ENCODE measurements around the gene DPM3.
"Not testable (repeated sequence)": the region's sequence is repeated elsewhere in the genome, so short reads cannot be mapped to it uniquely, and the experiment has no call there.

Gene DPM3, protein sequence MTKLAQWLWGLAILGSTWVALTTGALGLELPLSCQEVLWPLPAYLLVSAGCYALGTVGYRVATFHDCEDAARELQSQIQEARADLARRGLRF

GRCh38 chr1:155139895-155140629, at the start of gene DPM3:
Gene DPM3, minus strand, starts transcription at chr1:155140531. Its CDS starts 291 bp downstream, at chr1:155140240.
- peak; percentile 89 for DNase-seq

GRCh38 chr1:155189926-155190325, 49.6 kb upstream of the DPM3 start:
- not testable (repeated sequence) for DNase-seq

DNA sequence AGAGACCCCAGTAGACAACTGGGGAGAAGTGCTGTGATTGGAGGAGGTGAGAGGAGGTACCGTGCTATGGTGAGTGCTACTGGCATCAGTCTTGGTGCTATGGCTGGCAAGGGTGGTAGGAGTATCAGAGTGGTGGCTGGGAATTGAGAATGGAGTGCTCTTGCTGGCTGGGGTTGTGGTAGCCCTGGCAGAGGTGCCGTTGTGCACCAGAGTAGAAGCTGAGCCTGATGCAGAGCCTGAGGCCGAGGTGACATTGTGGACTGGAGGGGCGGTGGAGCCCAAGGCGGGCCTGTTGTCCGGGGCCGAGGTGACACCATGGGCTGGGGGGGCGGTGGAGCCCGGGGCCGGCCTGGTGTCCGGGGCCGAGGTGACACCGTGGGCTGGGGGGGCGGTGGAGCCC, 47.9 kb upstream of the DPM3 start:
- DNase-seq = no peak

DNA sequence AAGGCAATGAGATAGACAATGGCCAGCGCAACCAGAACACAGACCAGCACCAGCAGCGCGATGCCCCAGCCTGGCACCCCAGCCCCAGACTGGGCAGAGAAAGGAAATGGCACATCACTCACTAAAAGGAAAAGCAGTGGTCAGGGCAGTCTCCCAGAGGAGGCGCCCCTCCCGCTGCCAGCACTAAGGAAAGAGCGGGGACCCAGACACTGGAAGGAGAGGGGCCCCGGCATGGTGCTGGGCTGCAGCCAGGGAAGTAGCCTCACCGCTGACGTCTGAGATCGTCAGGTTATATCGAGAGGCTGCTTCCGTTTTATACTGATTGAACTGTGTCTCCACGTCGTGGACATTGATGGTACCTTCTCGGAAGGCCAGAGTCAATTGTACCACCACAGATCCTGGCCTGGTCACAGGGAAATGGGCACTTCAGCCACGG, 47.1 kb upstream of the DPM3 start:
- DNase-seq = no peak

GRCh38 chr1:155186794-155187455, 46.6 kb upstream of the DPM3 start:
- DNase-seq = no peak

DNA sequence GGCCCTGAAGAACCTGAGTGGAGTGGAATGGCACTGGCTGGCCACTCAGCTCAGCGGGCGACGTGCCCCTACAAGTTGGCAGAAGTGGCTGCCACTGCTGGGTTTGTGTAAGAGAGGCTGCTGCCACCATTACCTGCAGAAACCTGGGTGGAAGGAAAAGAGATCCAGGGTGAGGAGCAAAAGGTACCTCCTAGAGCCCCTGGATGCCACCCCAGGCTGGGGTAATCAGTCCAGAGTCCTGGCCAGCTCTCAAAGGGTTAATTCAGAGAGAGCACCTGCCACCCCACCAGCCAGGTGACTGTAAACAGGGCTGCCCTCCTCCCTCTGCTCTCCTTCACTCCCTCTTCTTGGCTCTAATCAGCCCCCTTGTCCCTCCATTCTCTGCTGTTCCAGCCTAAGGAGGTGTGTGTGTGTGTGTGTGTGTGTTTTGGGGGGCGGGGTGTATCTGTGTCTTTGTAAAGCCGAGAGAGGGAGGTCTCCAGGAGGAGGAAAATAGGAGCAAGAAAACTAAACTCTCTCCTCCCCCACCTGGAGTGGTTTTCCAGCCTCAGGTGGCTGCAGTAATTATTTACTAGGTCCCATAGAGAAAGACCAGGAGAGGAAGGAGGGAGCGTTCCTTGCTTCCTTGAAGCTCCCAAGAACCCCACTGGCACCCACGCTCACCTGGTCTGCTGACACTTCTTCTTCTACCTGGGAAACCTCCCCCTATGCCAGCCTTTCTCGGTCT, 45.9 kb upstream of the DPM3 start:
- DNase-seq = no peak

DNA sequence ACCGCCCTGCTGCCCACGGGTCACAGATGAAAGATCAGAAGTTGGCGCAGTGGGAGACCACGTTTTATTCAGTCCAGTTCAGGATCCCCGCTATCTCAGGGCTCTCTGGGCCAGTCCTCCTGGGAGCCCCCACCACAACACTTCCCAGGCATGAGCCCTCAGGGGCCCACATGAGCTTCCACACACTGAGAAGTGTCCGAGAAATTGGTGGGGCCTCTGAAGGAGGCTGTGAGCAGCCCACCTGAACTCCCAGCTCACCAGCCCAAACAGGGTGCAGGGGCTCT, 45.4 kb upstream of the DPM3 start:
- no peak for DNase-seq

DNA sequence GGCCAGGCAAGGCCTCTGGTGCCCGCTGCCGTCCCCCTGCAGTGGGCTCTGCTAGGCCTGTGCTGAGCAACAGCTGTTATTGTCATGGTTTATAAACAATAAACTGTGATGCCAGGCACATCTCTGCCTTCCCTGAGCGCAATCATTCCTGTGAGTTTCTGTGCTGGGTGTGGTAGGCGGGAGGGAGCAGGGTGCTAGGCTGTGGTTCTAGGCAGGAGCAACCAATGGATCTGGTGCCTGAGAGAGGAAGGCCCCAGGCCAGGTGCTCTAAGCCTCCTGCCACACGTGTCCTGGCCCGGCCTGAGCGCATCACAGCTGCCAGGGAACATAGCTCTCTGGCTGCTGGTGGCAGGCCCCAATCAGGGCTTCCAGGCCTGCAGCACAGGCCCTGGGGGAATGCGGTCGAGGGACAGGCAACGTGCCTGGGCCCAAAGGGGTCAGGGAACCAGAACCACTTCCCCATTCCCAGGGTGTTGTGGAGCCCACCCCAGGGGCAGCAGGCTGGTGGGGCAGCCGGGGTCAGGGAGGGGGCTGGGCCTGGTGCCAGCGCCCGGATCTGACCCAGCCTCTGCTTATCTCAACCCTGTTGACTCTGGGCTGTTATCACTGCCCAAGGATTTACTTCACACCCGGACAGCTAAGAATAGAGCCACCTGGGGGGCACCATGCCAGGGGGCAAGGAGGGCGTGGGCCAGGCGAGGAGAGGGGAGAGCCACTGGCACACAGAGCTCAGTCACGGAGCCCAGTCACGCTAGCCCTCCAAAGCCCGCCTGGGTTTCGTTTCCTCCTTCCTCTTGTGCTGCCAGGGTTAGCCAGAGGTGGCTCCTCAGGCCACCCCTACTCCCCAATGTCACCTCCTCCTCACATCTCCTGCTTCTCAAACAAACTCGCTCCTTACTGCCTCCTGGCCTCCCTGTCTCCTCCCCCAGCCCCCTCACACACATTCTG, 44.8 kb upstream of the DPM3 start:
- no peak for DNase-seq

DNA sequence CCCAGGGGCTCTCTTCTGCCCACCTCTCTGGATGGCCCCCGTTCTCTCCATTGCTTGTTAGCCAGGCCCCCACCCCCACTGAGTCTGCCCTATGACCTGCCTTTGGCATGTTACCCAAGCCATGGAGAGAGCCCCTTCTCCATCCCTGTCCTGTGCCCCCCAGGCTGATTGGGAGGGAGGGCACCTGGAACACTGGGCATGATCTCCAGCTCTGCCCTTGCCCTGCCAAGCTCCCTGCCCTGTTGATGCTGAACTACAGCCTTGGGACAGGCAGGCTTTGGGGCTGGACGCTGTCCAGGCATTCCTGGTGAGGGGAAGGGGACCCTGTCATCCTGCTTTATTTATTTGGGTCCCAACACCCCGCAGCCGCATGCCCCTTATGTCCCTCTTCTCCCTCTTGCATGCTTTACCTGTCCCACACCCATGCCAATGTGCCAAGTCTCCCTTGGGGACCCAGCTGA, 44.0 kb upstream of the DPM3 start:
- DNase-seq = no peak

DNA sequence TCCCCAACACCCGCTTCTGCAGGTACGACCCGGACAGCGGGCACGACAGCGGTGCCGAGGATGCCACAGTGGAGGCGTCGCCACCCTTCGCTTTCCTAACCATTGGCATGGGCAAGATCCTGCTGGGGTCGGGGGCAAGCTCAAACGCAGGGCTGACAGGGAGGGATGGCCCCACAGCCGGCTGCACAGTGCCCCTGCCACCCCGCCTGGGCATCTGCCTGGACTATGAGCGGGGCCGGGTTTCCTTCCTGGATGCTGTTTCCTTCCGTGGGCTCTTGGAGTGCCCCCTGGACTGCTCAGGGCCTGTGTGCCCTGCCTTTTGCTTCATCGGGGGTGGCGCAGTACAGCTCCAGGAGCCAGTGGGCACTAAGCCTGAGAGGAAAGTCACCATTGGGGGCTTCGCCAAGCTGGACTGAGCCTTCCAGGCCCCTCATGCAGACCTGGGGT, 43.5 kb upstream of the DPM3 start:
- DNase-seq = no peak

DNA sequence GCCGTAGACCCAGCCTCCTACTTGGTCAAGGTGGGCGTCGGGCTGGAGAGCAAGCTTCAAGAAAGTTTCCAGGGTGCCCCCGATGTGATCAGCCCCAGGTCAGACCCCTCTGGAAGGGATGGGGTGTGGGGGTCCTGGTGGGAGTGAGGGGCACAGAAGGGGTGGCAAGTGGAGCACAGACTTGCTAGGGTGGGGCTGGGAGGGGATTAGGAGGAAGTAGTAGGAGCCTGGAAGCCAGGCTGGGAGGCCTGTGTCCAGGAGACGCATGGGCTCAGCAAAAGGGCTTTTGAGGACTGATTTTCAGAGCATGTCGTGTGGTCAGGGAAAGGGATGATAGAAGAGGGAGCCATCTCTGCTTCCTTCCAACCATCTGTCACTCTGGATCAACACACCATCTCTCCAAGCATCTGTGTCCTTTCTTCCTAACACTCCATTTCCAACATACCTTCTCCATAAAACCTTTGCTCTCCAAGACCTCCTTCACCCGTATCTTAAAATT, 41.8 kb upstream of the DPM3 start:
- no peak for DNase-seq

GRCh38 chr1:155181371-155182051, 41.2 kb upstream of the DPM3 start:
- DNase-seq = no peak

DNA sequence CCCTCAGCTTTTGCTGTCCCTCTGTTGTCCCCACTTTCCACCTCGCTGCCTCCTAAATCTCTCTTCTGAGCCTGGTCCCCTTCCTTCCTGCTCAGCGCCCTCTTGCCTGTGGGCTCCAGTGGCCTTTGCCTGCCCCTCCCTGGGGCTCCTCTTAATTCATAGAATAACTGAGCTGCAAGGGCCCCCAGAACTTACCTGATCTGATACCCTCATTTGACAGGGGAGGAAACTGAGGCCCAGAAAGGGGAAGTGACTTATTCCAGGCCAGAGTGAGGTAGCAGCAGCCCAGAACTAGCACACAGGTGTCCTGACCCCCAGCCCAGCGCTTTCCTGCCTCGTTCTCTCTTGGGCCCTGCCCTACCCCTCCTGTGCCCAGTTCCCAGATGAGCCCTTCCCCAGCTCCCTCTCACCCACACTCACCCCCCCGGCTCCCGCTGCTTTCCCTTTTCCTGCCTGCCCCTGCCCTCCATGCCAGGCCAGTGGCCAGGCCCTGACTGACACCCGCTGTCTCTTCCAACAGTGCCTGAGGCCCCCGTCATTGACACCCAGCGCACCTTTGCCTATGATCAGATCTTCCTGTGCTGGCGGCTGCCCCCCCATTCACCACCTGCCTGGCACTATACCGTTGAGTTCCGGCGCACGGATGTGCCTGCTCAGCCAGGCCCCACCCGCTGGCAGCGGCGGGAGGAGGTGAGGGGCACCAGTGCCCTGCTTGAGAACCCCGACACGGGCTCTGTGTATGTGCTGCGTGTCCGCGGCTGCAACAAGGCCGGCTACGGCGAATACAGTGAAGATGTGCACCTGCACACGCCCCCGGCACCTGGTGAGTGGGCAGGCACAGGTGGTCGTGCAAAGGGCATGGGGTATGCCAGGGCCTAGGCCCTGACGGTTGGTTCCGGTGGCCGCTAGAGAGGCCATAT, 39.0 kb upstream of the DPM3 start:
- no peak for DNase-seq

- no peak for DNase-seq
Observed at GRCh38 chr1:155178441-155179111, 38.2 kb upstream of the DPM3 start.

GRCh38 chr1:155177918-155178281, 37.6 kb upstream of the DPM3 start:
- no peak for DNase-seq

- DNase-seq = no peak
Observed at GRCh38 chr1:155177192-155177917, 37.0 kb upstream of the DPM3 start.

DNA sequence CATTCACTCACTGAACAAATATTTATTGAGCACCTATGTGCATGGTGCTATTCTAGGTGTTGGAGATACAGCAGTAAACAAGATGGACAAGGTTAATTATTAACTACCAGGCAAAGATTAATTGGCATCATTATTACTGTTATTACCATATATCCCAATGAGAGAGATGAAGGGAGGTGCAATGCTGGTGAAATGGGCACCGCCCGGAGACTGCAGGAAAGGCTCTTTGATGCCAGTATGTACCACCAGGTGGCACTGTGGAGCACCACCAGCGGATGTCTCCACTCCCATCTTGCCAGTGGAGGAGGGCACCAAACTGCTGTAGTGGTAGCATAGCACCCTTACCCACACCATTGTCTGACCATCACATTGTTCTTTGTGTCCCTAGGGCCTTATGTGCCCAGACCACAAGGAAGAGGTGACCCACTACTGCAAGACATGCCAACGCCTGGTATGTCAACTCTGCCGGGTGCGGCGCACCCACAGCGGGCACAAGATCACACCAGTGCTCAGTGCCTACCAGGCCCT, 36.3 kb upstream of the DPM3 start:
- DNase-seq = peak; percentile 86

DNA sequence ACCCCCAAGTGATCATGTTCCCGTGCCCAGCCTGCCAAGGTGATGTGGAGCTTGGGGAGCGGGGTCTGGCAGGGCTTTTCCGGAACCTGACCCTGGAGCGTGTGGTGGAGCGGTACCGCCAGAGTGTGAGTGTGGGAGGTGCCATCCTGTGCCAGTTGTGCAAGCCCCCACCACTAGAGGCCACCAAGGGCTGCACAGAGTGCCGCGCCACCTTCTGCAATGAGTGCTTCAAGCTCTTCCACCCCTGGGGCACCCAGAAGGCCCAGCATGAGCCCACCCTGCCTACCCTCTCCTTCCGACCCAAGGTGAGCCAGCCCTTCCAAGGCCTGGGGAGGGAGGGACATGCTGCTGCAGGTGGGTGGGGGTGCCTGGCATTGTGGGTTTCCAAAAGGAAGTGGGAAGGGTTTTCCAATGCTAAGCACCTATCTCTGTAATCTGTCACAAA, 35.6 kb upstream of the DPM3 start:
- no peak for DNase-seq

Measured in CD4-positive, alpha-beta T cell treated with Interleukin-17A for 1 hour (primary cell).